ENCODE data around the gene TNFSF13.

GRCh38 chr17:7580604-7581575 is 22.3 kb downstream of the TNFSF13 start:
- no peak for TF ChIP-seq CTCF (IDR thresholded peaks at IDR 0.05)
- no peak for TF ChIP-seq POLR2A (IDR thresholded peaks at IDR 0.05)
- no peak for TF ChIP-seq POLR2AphosphoS5 (IDR thresholded peaks at IDR 0.05)
- TF ChIP-seq EP300 (IDR thresholded peaks at IDR 0.05), result no peak

Measured in suprapubic skin (tissue), 4 donors.